Stomach (tissue), 9 donors: Measurements from ENCODE around the gene CASP7. TPM values are rescaled to one million over a fixed set of nuclear protein-coding genes. Genes with fewer than 3 reads are reported as not detected.
A peak's percentile ranks its signal among the peaks of the same experiment; 100 is the strongest.

Source experiments
- DNase-seq, 2 donors: peaks; one replicate each; pipeline versions ENCODE4 v3.0.0 to v3.0.0-alpha.2; 2013 to 2019
- H3K27ac ChIP-seq, 5 donors: fragments of 200-600 bp in 4 of 5; sonication (generic) in 4 of 5; one replicate each; pipeline ENCODE4 v1.5.1; 2013 to 2019; ENCODE audit warnings: mild to moderate bottlenecking in 1 of 5, moderate library complexity in 1 of 5
- H3K27me3 ChIP-seq, 3 donors: fragments of 200-600 bp; sonication (generic); one replicate each; pipeline ENCODE4 v1.5.1; 2017 to 2019; ENCODE audit warnings: mixed run types in 1 of 3
- H3K36me3 ChIP-seq, 4 donors: fragments of 200-600 bp; sonication (generic); 1 replicate in 3 of 4; 2 replicates in 1 of 4; pipeline ENCODE4 v1.5.1; 2016 to 2019
- H3K4me1 ChIP-seq, 4 donors: fragments of 200-600 bp; sonication (generic); one replicate each; pipeline ENCODE4 v1.5.1; 2016 to 2019
- H3K4me3 ChIP-seq, 4 donors: fragments of 200-600 bp; sonication (generic) in 3 of 4; one replicate each; pipeline ENCODE4 v1.5.1; 2016 to 2019; ENCODE audit warnings: mild to moderate bottlenecking in 1 of 4
- H3K9me3 ChIP-seq, 4 donors: fragments of 200-600 bp; sonication (generic); one replicate each; pipeline ENCODE4 v1.5.1; 2016 to 2019
- EP300 ChIP-seq: sonication (generic); formaldehyde crosslinking; IDR thresholded peaks from one replicate; pipeline ENCODE4 v1.6.1; 2017; ENCODE audit warnings: antibody characterized with exemption
- POLR2A ChIP-seq, 4 donors: fragments of 450-650 bp; IDR thresholded peaks; one replicate each; pipeline ENCODE4 v1.6.1; 2016; ENCODE audit warnings: antibody characterized with exemption in 4 of 4, control low read depth in 2 of 4, mild to moderate bottlenecking in 1 of 4, moderate library complexity in 1 of 4
- POLR2AphosphoS5 ChIP-seq, 3 donors: sonication (generic); formaldehyde crosslinking; IDR thresholded peaks; one replicate each; pipeline ENCODE4 v1.6.1; 2016; ENCODE audit warnings: antibody characterized with exemption in 3 of 3
- whole genome bisulfite sequencing, 5 donors: extraction: QIAGEN DNeasy Blood & Tissue Kit in 3 of 5; methylation state at CpG; one replicate each; pipeline versions ENCODE4 v1.1.5 to v1.1.7; 2013 to 2018; 5-methylcytosine and 5-hydroxymethylcytosine counted together
- intact Hi-C: fragments of 100-400 bp; cut with DNase I; formaldehyde crosslinking; loops from one replicate; pipeline ENCODE4 v1.15.1; 2023; ENCODE audit warnings: low total_unique reads
- polyA plus RNA-seq, 3 donors: library from polyadenylated mRNA; stranded (reverse); fragments of 200-250 nt; gene quantifications; one replicate each; pipeline ENCODE4 v1.2.3, GENCODE V29; 2013
- total RNA-seq, 5 donors: library from RNA; depleted of rRNA; stranded (reverse); fragments of >200 nt; gene quantifications; one replicate each; pipeline versions ENCODE4 v1.1.0 to v1.2.3, GENCODE V29; 2014 to 2016
- TF ChIP-seq, protein P1 (sequence below), 7 experiments: fragments of 450-650 bp in 4 of 7; fragments of 200-600 bp in 3 of 7; sonication (generic) in 3 of 7; IDR thresholded peaks; one replicate each; pipeline ENCODE4 v1.5.1; 2016 to 2019; ENCODE audit warnings: antibody characterized with exemption in 7 of 7, control low read depth in 2 of 7, mild to moderate bottlenecking in 1 of 7
- donor health status: healthy with polysubstance abuse.
- donor health status: Bipolar disorder and iron deficiency.
- donor health status: healthy.

CASP7 gene
- total and polyA plus RNA-seq, 8 donors = 15.1 to 77.9 (median 24.0) TPM

DNA sequence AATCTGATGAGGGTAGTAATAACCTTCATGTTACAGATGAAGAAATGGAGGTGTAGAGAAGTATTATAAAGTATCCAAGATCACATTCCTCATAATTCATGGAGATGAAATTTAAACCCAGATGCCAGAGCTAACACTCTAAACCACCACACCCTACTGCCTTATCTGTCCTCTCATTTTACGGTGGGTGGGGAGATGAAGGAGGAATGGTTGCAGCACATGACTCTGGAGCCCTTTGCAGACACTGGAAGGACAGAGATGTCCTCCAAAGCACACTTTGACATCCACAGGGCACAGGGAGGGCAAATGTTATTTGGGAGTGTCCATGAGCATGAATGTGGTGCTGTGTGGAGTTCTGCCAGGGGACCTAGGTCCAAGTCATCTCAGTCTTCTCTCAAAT is 72.8 kb downstream of the CASP7 start:
- no peak overlapping the region for H3K4me3 ChIP-seq
- no peaks in the 10 kb centered on the region for H3K9me3 ChIP-seq
- H3K36me3 ChIP-seq = no peaks in the 10 kb centered on the region
- H3K27ac ChIP-seq = peak overlapping the region in 2 of 5 donors; percentile 1 to 74
- intact Hi-C loops = no loop called here
- 9 to 58% (median 31%) methylated on average over 1 of the region's 1 CpG for WGBS, 5 donors
- H3K4me1 ChIP-seq = peaks cover 17 to 29% (median 22%) of the 10 kb centered on the region in 4 donors
- no peak for TF ChIP-seq EP300
- TF ChIP-seq POLR2AphosphoS5 (IDR thresholded peaks at IDR 0.05) = no peak
- TF ChIP-seq, protein P1, sequence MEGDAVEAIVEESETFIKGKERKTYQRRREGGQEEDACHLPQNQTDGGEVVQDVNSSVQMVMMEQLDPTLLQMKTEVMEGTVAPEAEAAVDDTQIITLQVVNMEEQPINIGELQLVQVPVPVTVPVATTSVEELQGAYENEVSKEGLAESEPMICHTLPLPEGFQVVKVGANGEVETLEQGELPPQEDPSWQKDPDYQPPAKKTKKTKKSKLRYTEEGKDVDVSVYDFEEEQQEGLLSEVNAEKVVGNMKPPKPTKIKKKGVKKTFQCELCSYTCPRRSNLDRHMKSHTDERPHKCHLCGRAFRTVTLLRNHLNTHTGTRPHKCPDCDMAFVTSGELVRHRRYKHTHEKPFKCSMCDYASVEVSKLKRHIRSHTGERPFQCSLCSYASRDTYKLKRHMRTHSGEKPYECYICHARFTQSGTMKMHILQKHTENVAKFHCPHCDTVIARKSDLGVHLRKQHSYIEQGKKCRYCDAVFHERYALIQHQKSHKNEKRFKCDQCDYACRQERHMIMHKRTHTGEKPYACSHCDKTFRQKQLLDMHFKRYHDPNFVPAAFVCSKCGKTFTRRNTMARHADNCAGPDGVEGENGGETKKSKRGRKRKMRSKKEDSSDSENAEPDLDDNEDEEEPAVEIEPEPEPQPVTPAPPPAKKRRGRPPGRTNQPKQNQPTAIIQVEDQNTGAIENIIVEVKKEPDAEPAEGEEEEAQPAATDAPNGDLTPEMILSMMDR (IDR thresholded peaks at IDR 0.05) = no peak
- TF ChIP-seq POLR2A (IDR thresholded peaks at IDR 0.05) = no peak
- DNase-seq = no peak
- H3K27me3 ChIP-seq = no peaks in the 10 kb centered on the region

DNA sequence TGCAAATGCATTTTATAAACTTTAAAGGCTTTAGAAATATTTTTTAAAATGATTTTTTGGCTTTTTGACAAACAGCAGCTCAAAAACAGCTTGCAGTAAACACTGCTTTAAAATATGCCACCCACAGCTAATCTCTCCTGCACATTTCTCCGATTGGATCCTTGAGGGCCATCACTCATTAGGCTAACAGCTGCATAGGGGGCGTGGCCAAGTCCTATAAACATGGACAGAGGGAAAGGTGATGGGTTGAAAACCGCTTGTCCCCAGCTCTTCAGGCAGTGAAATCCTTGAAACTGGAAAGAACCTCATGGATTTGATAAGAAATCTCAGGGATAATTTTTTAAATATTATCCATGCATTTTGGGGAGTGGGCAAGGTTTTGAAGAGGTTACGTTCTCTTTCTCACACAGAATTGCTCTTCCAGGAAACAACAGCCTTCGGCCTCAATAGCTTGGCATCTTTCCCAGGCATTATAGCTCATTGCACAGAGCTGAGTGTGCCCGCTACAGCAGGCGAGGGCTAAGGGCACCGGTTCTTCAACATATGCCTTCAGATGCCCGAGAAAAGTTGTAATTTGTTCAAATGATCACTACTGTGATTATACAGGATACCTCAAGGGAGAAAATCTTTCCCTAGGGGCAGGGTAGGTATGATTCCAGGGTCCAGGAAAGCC is 73.4 kb downstream of the CASP7 start:
- Histone ChIP-seq H3K4me3 (no peak overlapping the region), H3K9me3 (no peaks in the 10 kb centered on the region)
- WGBS, 5 donors = 18 to 29% (median 28%) methylated on average over 9 of the region's 9 CpGs

DNA sequence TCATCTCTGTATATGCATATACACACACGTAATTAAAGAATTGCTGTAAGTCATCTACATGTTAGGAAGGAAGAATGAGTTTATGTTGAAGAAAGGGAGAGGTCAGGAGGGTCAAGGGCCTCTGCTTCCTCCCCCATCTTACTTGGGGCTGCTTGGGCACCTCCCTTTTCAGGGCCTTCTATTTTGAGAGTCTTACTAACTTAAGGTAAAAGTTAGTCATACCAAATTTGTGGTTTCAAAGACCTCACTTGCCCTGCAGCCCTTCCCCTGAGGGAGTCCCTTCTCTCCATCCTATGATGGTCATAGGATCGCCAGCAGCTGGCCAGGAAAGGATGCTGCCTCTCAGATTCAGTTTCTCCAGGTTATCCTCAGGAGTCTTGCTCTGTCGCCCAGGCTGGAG is 74.4 kb downstream of the CASP7 start:
- H3K27ac ChIP-seq = no peak overlapping the region
- no peaks in the 10 kb centered on the region for H3K9me3 ChIP-seq
- no peak overlapping the region for H3K4me3 ChIP-seq
- no peaks in the 10 kb centered on the region for H3K27me3 ChIP-seq
- TF ChIP-seq POLR2A (IDR thresholded peaks at IDR 0.05) = no peak
- TF ChIP-seq EP300 = no peak
- TF ChIP-seq, protein P1 (IDR thresholded peaks at IDR 0.05) = no peak
- TF ChIP-seq POLR2AphosphoS5 (IDR thresholded peaks at IDR 0.05) = no peak
- 86 to 91% (median 90%) methylated on average over 3 of the region's 3 CpGs for WGBS, 5 donors
- H3K36me3 ChIP-seq = no peaks in the 10 kb centered on the region
- peaks cover 17 to 29% (median 22%) of the 10 kb centered on the region in 4 donors for H3K4me1 ChIP-seq
- no peak for DNase-seq
- intact Hi-C loops = no loop called here

More for the DNA sequence above, 73.4 kb downstream of the CASP7 start:
- intact Hi-C loops = no loop called here
- TF ChIP-seq, protein P1 (IDR thresholded peaks at IDR 0.05) = no peak
- TF ChIP-seq POLR2AphosphoS5 (IDR thresholded peaks at IDR 0.05) = no peak
- TF ChIP-seq EP300 = no peak
- no peak for TF ChIP-seq POLR2A (IDR thresholded peaks at IDR 0.05)
- no peaks in the 10 kb centered on the region for H3K36me3 ChIP-seq
- peaks cover 17 to 29% (median 22%) of the 10 kb centered on the region in 4 donors for H3K4me1 ChIP-seq
- DNase-seq = peak; percentile 48 to 65
- H3K27ac ChIP-seq = peak overlapping the region in 1 of 5 donors; percentile 1
- H3K27me3 ChIP-seq = no peaks in the 10 kb centered on the region

DNA sequence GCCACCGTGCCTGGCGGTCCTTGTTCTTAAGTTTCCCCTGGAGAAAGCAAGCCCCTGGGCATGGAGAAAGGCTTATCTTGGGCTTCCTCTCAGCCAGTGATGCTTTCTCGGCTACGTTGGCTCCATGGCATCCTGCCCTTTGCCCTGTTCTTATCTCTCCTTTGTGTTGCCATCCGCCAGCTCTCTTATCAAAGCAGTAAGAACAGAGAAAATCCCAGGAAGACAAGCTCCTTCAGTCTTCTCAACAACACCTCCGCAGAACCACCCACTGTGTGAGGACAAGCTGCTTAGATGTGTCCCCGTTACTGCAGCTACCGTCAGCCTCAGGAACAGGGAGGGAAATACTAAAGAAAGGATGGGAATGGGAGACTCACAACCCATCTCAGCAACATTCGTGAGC is 75.1 kb downstream of the CASP7 start:
- no peaks in the 10 kb centered on the region for H3K27me3 ChIP-seq
- no peaks in the 10 kb centered on the region for H3K36me3 ChIP-seq
- H3K27ac ChIP-seq = no peak overlapping the region
- TF ChIP-seq POLR2A (IDR thresholded peaks at IDR 0.05) (no peak), POLR2AphosphoS5 (IDR thresholded peaks at IDR 0.05) (no peak), EP300 (no peak)
- TF ChIP-seq, protein P1 (IDR thresholded peaks at IDR 0.05) = no peak
- intact Hi-C loops = no loop called here
- no peak for DNase-seq
- H3K4me1 ChIP-seq = peaks cover 15 to 29% (median 22%) of the 10 kb centered on the region in 4 donors
- WGBS, 5 donors = 61 to 76% (median 63%) methylated on average over 9 of the region's 9 CpGs
- no peak overlapping the region for H3K4me3 ChIP-seq
- H3K9me3 ChIP-seq = no peaks in the 10 kb centered on the region
